Osteoblast (primary cell): ENCODE data around the gene KLHL29. TPM values are rescaled to one million over a fixed set of nuclear protein-coding genes. Genes with fewer than 3 reads are reported as not detected.

Experiments used
- DNase-seq: peaks from one replicate; pipeline ENCODE4 v3.0.0; 2011; ENCODE audit warnings: low spot score, mixed read lengths; ENCODE audit not compliant: insufficient read length; ENCODE audit errors: missing footprints
- H2AFZ ChIP-seq: 2 replicates; pipeline ENCODE4 v1.6.0; 2011; ENCODE audit warnings: mild to moderate bottlenecking, low read length
- H3K27ac ChIP-seq: 2 replicates; pipeline ENCODE4 v1.5.1; 2011; ENCODE audit warnings: mild to moderate bottlenecking, low read depth, low read length, moderate library complexity
- H3K27me3 ChIP-seq: 2 replicates; pipeline ENCODE4 v1.6.0; 2012; ENCODE audit warnings: mild to moderate bottlenecking, control low read depth, inconsistent platforms, low read length, moderate library complexity; ENCODE audit not compliant: insufficient read depth
- H3K36me3 ChIP-seq: 2 replicates; pipeline ENCODE4 v1.5.1; 2011; ENCODE audit warnings: mild to moderate bottlenecking, low read length, control low read depth, moderate library complexity; ENCODE audit not compliant: insufficient read depth
- H3K4me1 ChIP-seq: 2 replicates; pipeline ENCODE4 v1.5.1; 2011; ENCODE audit warnings: mild to moderate bottlenecking, low read length, control low read depth, moderate library complexity; ENCODE audit not compliant: insufficient read depth
- H3K4me2 ChIP-seq: 2 replicates; pipeline ENCODE4 v1.6.0; 2011; ENCODE audit warnings: mild to moderate bottlenecking, low read length; ENCODE audit not compliant: insufficient read depth
- H3K4me3 ChIP-seq: fragments of 200-600 bp; sonication (generic); 3 replicates; pipeline ENCODE4 v1.5.1; 2012; ENCODE audit warnings: mild to moderate bottlenecking, low read length, inconsistent platforms; ENCODE audit not compliant: insufficient read depth
- H3K79me2 ChIP-seq: 2 replicates; pipeline ENCODE4 v1.6.0; 2012; ENCODE audit warnings: mild to moderate bottlenecking, low read length, control low read depth, inconsistent platforms; ENCODE audit not compliant: insufficient read depth
- H3K9me3 ChIP-seq: 2 replicates; pipeline ENCODE4 v1.5.1; 2011; ENCODE audit warnings: low read depth, low read length, control low read depth
- H4K20me1 ChIP-seq: 2 replicates; pipeline ENCODE4 v1.6.0; 2012; ENCODE audit warnings: mild to moderate bottlenecking, low read length, control low read depth; ENCODE audit not compliant: insufficient read depth
- CTCF ChIP-seq: IDR thresholded peaks from 2 replicates; pipeline ENCODE4 v1.5.1; 2011; ENCODE audit warnings: mild to moderate bottlenecking, low read depth, low read length, moderate library complexity; ENCODE audit errors: extremely low read depth
- total RNA-seq: library from RNA; depleted of rRNA; stranded (reverse); fragments of >200 nt; gene quantifications from 2 replicates; pipeline ENCODE4 v1.2.3, GENCODE V29; 2012

Gene KLHL29
- total RNA-seq, 1 donor = 3.3 TPM

- peaks cover 12% of the 10 kb centered on the region for H3K4me1 ChIP-seq
- no peak overlapping the region for H2AFZ ChIP-seq
- H3K79me2 ChIP-seq = no peaks in the 10 kb centered on the region
- H3K27me3 ChIP-seq = peaks cover 14% of the 10 kb centered on the region
- H3K9me3 ChIP-seq = no peaks in the 10 kb centered on the region
- H4K20me1 ChIP-seq = no peaks in the 10 kb centered on the region
- H3K27ac ChIP-seq = no peak overlapping the region
- no peak overlapping the region for H3K4me2 ChIP-seq
- H3K36me3 ChIP-seq = no peaks in the 10 kb centered on the region
- TF ChIP-seq CTCF = no peak
- no peak for DNase-seq
- H3K4me3 ChIP-seq = no peak overlapping the region
These were observed 8.0 kb upstream of the KLHL29 start for GRCh38 chr2:23376972-23377371.

GRCh38 chr2:23377771-23378170, 7.2 kb upstream of the KLHL29 start:
- Histone ChIP-seq H4K20me1 (no peaks in the 10 kb centered on the region), H3K27me3 (peaks cover 14% of the 10 kb centered on the region), H3K9me3 (no peaks in the 10 kb centered on the region), H3K4me3 (no peak overlapping the region), H3K36me3 (no peaks in the 10 kb centered on the region), H3K27ac (no peak overlapping the region), H3K4me1 (peaks cover 12% of the 10 kb centered on the region), H2AFZ (no peak overlapping the region), H3K79me2 (no peaks in the 10 kb centered on the region), H3K4me2 (no peak overlapping the region)
- TF ChIP-seq CTCF = no peak
- DNase-seq = no peak

- H4K20me1 ChIP-seq = no peaks in the 10 kb centered on the region
- no peaks in the 10 kb centered on the region for H3K79me2 ChIP-seq
- no peak overlapping the region for H3K4me2 ChIP-seq
- no peak for TF ChIP-seq CTCF
- no peak for DNase-seq
- peaks cover 14% of the 10 kb centered on the region for H3K27me3 ChIP-seq
- no peak overlapping the region for H2AFZ ChIP-seq
- peaks cover 12% of the 10 kb centered on the region for H3K4me1 ChIP-seq
- no peak overlapping the region for H3K4me3 ChIP-seq
- H3K27ac ChIP-seq = no peak overlapping the region
- no peaks in the 10 kb centered on the region for H3K36me3 ChIP-seq
- H3K9me3 ChIP-seq = no peaks in the 10 kb centered on the region
These were observed 6.5 kb upstream of the KLHL29 start for GRCh38 chr2:23378496-23378895.

- no peak overlapping the region for H3K4me2 ChIP-seq
- DNase-seq = no peak
These were observed 5.7 kb upstream of the KLHL29 start for GRCh38 chr2:23379220-23379695.

More at GRCh38 chr2:23379220-23379695, 5.7 kb upstream of the KLHL29 start:
- H3K36me3 ChIP-seq = no peaks in the 10 kb centered on the region
- H3K9me3 ChIP-seq = no peaks in the 10 kb centered on the region
- H2AFZ ChIP-seq = no peak overlapping the region
- no peak for TF ChIP-seq CTCF
- peaks cover 12% of the 10 kb centered on the region for H3K4me1 ChIP-seq
- no peaks in the 10 kb centered on the region for H4K20me1 ChIP-seq
- H3K79me2 ChIP-seq = no peaks in the 10 kb centered on the region
- H3K4me3 ChIP-seq = no peak overlapping the region
- no peak overlapping the region for H3K27ac ChIP-seq
- H3K27me3 ChIP-seq = peaks cover 11% of the 10 kb centered on the region
